ENCODE results near the gene IMPA2.
"Not testable (repeated sequence)": the region's sequence is repeated elsewhere in the genome, so short reads cannot be mapped to it uniquely, and the experiment has no call there.

Gene IMPA2

DNA sequence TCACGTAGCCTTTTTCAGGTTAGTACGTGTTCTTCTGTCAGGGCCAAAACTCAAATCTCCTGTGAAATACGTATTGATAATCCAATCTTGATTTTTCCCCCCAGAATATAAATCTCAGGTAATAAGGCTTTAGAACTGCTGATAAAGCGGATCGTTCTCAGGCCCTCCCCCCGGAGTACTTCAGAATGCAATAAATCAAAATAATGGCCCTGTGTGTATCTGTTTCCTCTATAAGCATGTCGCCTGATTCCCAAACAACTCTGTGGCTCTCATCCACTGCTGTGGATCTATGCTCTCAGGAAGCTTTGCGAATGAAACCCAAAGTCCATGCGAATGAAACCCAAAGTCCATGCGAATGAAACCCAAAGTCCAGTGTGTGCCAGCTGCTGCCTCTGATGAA is 49.4 kb downstream of the IMPA2 start:
- no peak for DNase-seq

DNA sequence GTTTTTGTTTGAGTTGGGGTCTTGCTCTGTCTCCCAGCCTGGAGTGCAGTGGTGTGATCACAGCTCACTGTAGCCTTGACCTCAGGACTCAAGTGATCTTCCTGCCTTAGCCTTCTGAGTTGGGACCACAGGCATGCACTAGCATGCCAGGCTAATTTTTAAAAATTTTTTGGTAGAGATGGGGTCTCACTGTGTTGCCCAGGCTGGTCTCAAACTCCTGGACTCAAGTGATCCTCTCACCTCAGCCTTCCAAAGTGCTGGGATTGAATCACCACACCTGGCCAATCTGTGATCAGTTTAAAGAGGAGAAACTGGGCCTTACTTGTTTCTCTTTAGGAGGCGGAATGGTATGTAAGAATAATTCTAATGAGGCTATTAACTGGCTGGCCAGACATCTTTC is 49.9 kb downstream of the IMPA2 start:
- DNase-seq, result no peak

GRCh38 chr18:12031846-12032245 is 50.5 kb downstream of the IMPA2 start:
- DNase-seq, result no peak

- no peak for DNase-seq
Measured at GRCh38 chr18:12032786-12033642, 51.7 kb downstream of the IMPA2 start.

DNA sequence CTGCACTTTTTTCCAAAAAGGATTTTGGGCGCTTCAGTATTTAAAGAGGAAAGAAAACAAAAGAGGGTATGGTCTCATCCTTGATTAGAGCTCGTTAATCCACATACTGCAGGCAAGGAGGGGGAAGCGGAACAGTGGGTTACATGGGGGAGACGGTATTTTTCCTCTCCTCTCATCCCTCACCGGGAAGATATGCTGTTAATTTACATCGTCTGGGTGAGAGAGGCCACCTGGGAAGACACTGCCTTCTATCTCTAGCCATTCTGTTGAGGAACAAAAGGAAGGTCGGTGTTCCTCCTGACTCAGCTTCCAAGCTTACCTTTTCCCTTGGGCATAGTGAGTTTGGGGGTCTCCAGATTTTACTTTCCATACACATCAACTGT is 52.3 kb downstream of the IMPA2 start:
- no peak for DNase-seq

DNA sequence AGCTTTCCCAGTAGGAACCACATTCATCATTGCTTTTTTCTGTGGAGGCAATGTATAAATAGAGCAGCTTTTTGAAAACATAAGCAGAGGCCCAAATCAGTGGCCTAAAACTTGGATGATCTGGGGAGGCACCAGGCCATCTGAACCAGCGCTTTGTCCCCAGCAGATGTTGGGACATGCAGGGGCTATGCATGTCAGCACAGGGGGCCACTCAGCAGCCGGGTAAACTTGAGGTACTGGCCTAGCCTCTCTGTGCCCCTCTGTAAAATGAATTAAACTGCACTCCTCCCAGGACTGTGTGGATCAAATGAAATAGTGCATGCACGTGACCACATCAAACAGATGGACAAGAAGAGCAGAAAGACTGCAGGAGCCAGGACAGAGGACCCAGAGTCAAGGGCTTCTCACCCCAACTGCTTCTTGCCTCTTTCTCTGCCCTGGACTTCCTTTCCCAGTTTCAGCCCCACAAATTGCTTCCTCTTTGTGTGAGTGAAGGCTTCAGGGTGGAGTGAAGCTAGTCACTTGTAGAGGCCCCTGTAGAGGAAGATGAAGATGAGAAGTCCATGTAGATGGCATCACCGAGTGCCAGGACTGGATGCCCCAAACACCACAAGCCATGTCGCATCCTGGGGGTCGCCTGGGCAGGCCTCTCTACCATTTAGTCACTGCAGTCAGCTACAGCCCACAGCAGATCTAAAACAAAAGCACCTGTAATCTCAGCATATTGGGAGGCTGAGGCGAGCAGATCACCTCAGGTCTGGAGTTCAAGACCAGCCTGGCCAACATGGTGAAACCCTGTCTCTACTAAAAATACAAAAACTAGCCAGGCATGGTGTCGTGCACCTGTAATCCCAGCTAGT is 53.2 kb downstream of the IMPA2 start:
- no peak for DNase-seq

DNA sequence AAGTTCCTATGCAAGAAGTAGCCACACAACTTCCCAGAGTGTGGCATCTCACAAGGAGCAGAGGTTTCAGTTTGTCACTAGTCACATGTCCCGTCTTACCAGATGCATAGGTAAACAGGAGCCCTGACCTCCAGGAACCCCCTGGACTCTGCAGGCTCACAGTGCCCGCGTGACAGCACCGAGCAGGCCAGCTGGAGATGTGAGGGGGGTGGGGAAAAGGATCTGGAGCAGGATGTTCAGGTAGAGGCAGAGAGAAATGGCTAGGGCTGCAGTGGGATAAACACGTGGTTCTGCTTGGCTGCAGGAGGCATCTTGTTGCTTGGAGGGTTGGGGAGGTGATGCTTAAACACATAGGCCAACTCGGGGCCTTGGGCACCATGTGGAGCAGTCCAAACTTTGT is 54.2 kb downstream of the IMPA2 start:
- no peak for DNase-seq

- no peak for DNase-seq
Measured at GRCh38 chr18:12036201-12036751, 55.0 kb downstream of the IMPA2 start.

DNA sequence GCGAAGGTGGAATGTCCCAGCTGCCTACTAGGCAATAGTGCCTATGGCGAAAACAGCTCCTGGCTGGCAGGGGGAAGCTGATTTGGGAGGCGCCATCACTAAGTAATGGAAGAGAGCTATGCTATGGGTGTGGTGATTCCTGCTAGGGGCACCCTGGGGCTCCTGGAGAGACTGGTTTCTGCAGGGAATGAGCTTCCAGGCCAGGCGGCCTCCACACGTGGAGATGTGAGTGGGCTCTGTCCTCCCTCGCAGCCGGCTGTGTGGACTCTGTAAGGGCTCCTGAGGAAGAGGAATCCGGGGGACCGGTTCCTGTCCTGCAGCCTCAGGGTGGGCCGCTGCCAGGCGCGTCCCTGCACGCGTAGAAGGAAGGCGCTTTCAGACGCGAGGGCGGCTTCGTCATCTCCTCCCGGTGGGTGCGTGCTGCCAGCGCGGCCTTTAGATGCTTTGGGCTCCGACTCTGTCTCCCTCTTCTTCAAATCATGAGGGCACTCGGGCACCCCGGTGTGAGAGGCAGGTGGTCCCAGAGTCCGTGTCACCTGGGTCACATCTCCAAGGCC is 56.9 kb downstream of the IMPA2 start:
- DNase-seq, result peak in 2 of 6 experiments; percentile 11 to 39

DNA sequence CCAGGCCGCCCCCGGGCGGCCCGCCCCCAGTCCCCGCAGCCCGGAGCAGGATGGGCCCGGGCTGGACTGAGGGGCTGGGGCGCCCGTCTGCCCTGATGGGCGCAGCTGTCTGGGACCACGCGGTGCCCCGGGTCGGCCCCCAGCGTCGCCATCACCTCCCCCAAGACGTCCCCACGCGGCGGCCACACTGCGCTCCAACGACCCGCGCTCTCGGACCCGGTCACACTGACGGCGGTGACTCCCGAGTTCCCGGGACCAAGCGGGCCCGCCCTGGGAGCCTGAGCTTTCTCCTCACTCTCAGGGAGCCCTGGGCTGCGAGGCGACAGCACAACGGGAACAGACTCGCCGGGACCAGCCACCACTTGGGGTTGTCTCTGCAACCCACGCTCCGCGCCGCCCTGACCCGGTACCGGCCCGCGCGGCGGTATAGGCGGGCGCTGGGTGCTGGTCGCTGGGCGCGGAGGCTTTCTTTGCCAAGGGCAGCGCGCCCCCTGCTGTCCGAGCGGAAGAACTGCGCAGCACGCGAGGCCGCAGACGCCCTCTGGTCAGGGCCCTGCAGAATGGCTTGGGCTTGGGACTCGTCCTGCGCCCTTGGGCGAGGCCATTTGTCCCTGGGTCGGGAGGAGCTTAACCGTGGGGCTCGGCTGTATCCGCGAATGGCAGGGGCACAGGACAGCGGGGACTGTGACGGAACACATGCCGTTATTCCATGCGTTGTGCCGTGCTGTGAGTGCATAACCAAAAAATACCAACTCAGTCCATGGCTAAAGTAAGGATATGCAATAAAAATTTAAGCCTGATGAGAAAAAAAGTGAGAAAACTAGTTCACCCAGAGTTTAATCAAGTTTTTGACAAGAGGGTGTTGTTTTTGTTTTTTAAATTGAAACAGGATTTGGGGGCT is 57.6 kb downstream of the IMPA2 start:
- peak; percentile 16 to 78 (median 59) for DNase-seq

GRCh38 chr18:12039540-12039930 is 58.2 kb downstream of the IMPA2 start:
- DNase-seq, result not testable (repeated sequence)

GRCh38 chr18:12041561-12041960 is 60.3 kb downstream of the IMPA2 start:
- no peak for DNase-seq

DNA sequence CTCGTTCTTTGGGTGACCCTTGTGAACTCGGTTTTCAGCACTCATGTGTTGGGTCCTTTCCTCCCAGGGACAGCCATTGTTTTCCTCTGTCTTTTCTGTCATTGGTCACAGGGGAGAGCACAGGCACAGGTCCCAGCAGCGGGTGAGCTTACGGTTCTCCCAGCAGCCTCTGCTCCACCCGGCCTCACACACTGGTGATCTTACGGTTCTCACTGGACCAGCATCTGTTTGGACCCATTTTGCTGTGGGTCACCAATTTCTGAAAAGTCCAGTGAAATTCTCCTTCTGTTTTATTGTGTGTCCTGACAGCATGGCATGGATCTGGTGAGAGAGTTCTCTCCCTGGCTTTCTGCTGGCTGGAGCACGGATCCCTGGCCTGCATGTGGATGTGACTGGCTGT is 62.5 kb downstream of the IMPA2 start:
- no peak for DNase-seq

DNA sequence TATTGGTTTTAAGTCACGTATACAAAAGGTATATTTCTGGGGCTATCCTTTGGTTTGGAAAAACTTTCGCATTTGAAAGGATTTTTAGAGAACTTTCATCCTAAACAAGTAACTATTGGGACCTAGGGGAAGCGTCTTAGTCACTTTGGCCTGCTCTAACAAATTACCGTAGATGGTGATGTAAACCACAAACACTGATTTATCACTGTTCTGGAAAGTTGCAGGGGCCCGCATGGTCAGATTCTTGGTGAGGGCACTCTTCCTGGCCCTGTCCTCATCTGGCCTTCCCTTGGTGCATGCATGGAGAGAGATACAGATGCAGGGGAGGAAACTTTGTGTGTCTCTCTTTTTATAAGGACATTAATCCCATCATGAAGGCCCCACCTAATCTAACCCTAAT is 63.3 kb downstream of the IMPA2 start:
- DNase-seq, result no peak

- no peak for DNase-seq
Measured at GRCh38 chr18:12046046-12046750, 64.9 kb downstream of the IMPA2 start.

GRCh38 chr18:12046751-12047335 is 65.5 kb downstream of the IMPA2 start:
- no peak for DNase-seq

GRCh38 chr18:12048010-12048826 is 66.9 kb downstream of the IMPA2 start:
- no peak for DNase-seq

DNA sequence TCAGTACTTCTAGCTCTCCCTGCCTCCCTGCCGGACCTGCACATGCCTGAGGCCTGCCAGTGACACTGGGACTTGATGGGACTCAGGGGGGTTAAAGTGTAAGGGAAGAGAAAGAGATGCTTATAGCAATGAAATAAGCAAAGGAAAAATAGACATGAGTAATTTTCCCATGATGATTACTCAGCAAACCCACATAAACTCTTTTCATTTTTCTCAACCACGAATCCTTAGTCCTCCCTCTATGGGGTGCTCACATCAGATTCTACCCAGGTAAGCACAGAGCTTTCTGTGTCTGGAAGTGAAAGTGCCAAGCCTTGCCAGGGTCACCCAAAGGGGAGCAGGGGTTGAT is 67.5 kb downstream of the IMPA2 start:
- no peak for DNase-seq

- no peak for DNase-seq
Measured at GRCh38 chr18:12049978-12050811, 68.9 kb downstream of the IMPA2 start.

DNA sequence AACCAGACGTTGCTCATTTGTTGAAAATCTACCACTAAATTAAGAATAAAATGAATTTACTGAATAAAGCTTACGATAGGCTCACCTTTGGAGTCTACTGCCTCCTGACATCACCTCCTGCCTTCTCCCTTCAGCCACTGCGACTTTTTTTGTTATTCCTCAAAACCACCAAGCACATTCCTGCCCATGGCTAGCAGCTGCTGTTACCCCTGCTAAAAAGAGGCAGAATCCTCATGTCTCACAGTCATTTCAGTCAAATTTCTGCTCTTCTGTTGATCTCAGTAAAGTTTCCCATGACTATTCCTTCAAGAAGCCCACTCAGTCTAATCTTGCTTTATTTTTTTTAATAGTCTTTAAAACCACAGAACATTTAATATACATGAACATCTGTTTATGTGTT is 71.6 kb downstream of the IMPA2 start:
- DNase-seq, result no peak

Measured in stimulated activated naive CD4-positive, alpha-beta T cell (primary cell).